K562 (cell line): ENCODE results near the gene XRCC2. TPM values are rescaled to one million over a fixed set of nuclear protein-coding genes. Genes with fewer than 3 reads are reported as not detected.

Source experiments
- ATAC-seq: fragments of 200-7000 bp; cut with Tn5 transposase; 3 replicates; pipeline ENCODE4 v1.9.1; 2020; ENCODE audit warnings: moderate library complexity
- BruUV-seq: library from RNA; stranded (reverse); fragments of 400-500 nt; replicated peaks from 2 replicates; lab custom pipeline; 2021; lab: Mats Ljungman, UMichigan
- CTCF ChIA-PET: fragments of 300-600 bp; formaldehyde crosslinking; extraction: SDS; loops from one replicate; lab custom pipeline; 2021; ENCODE audit warnings: low intra/inter-chr PET ratio; lab: Yijun Ruan, JAX
- POLR2A ChIA-PET: fragments of 300-600, 350-650 bp; sonication (Branson Sonifier 250); formaldehyde crosslinking; extraction: SDS; loops from one replicate; lab custom pipeline; 2021; ENCODE audit warnings: antibody characterized with exemption, inconsistent platforms; lab: Yijun Ruan, JAX
- DNase-seq, 4 experiments: peaks; one replicate each; pipeline versions ENCODE4 v3.0.0 to v3.0.0-alpha.2; 2011 to 2018; ENCODE audit warnings: low spot score in 3 of 4, mixed read lengths in 3 of 4; ENCODE audit errors: extremely low read depth in 1 of 4
- FAIRE-seq: peaks from 2 replicates; lab custom pipeline; 2011; peaks lifted over from hg19 to GRCh38; lab: Jason Lieb, UNC
- H2AFZ ChIP-seq: 2 replicates; pipeline ENCODE4 v1.6.0; 2011; ENCODE audit warnings: low read depth, low read length, control low read depth, inconsistent platforms
- H3K27ac ChIP-seq: fragments of 200-600 bp; 3 replicates; pipeline ENCODE4 v1.8.0; 2011; ENCODE audit warnings: low read depth, mild to moderate bottlenecking, control low read depth, inconsistent platforms, low read length, moderate library complexity, mixed read lengths; ENCODE audit errors: extremely low read depth
- H3K27me3 ChIP-seq, 2 experiments: fragments of 300-600 bp in 1 of 2; 2 replicates in 1 of 2; 3 replicates in 1 of 2; pipeline versions ENCODE4 v1.6.0 to v1.8.0; 2011; ENCODE audit warnings: inconsistent platforms in 2 of 2, low read length in 2 of 2, mild to moderate bottlenecking in 1 of 2, mixed read lengths in 1 of 2, moderate library complexity in 1 of 2; ENCODE audit not compliant: control insufficient read depth in 2 of 2, insufficient read depth in 2 of 2
- H3K36me3 ChIP-seq: fragments of 300-600 bp; 3 replicates; pipeline ENCODE4 v1.8.0; 2011; ENCODE audit warnings: mild to moderate bottlenecking, low read length, inconsistent platforms; ENCODE audit not compliant: control insufficient read depth, insufficient read depth
- H3K4me1 ChIP-seq, 2 experiments: fragments of 200-600 bp in 1 of 2; replicated peaks in 1 of 2; 2 replicates in 1 of 2; 3 replicates in 1 of 2; pipeline versions ENCODE4 v1.5.1 to v1.8.0; 2011; ENCODE audit warnings: inconsistent platforms in 2 of 2, low read length in 2 of 2, mild to moderate bottlenecking in 1 of 2, mixed read lengths in 1 of 2, moderate library complexity in 1 of 2; ENCODE audit not compliant: control insufficient read depth in 2 of 2, insufficient read depth in 2 of 2
- H3K4me2 ChIP-seq: 2 replicates; pipeline ENCODE4 v1.6.1; 2011; ENCODE audit warnings: low read length, control low read depth, inconsistent platforms, mixed read lengths; ENCODE audit not compliant: insufficient read depth
- H3K4me3 ChIP-seq: fragments of 200-600 bp; sonication (generic), shearing (Covaris generic); 2 replicates; pipeline ENCODE4 v1.5.1; 2016; ENCODE audit warnings: control low read depth, inconsistent platforms
- H3K79me2 ChIP-seq: fragments of 200-600 bp; 3 replicates; pipeline ENCODE4 v1.8.0; 2011; ENCODE audit warnings: low read length, inconsistent platforms; ENCODE audit not compliant: control insufficient read depth, insufficient read depth
- H3K9ac ChIP-seq, 2 experiments: 2 replicates each; pipeline versions ENCODE4 v1.6.0 to v1.6.1; 2011; ENCODE audit warnings: low read depth in 2 of 2, low read length in 2 of 2, control low read depth in 1 of 2, inconsistent platforms in 1 of 2, mild to moderate bottlenecking in 1 of 2, mixed read lengths in 1 of 2; ENCODE audit not compliant: insufficient read depth in 1 of 2
- H3K9me1 ChIP-seq: one replicate; pipeline ENCODE4 v1.6.0; 2011; ENCODE audit warnings: inconsistent platforms, mild to moderate bottlenecking, low read length, moderate library complexity; ENCODE audit not compliant: control insufficient read depth, insufficient read depth
- H3K9me3 ChIP-seq: replicated peaks from 2 replicates; pipeline ENCODE4 v1.5.1; 2011; ENCODE audit warnings: low read depth, low read length, inconsistent platforms; ENCODE audit not compliant: control insufficient read depth, insufficient read depth
- H4K20me1 ChIP-seq: replicated peaks from 2 replicates; pipeline ENCODE4 v1.6.1; 2011; ENCODE audit warnings: low read length, inconsistent platforms, mixed read lengths; ENCODE audit not compliant: control insufficient read depth, insufficient read depth
- GTF2F1 ChIP-seq: IDR thresholded peaks from 2 replicates; pipeline ENCODE4 v1.6.1; 2011; ENCODE audit warnings: low read depth, low read length, improper control_type of control experiment
- HDAC1 ChIP-seq, 2 experiments: fragments of 450-650 bp; IDR thresholded peaks; 2 replicates each; pipeline ENCODE4 v1.6.1; 2016 to 2017; ENCODE audit warnings: inconsistent platforms in 1 of 2, mild to moderate bottlenecking in 1 of 2, moderate library complexity in 1 of 2
- RBM22 ChIP-seq: fragments of 200-400 bp; formaldehyde crosslinking; IDR thresholded peaks from 2 replicates; pipeline ENCODE4 v1.6.1; 2018; ENCODE audit warnings: low read length, low read depth; ENCODE audit not compliant: poor library complexity, severe bottlenecking
- SAFB2 ChIP-seq: fragments of 200-400 bp; formaldehyde crosslinking; IDR thresholded peaks from 2 replicates; pipeline ENCODE4 v1.6.1; 2018; ENCODE audit warnings: borderline replicate concordance, low read length, low read depth, moderate library complexity; ENCODE audit not compliant: severe bottlenecking
- TARDBP ChIP-seq: fragments of 450-650 bp; IDR thresholded peaks from 2 replicates; pipeline ENCODE4 v1.6.1; 2016
- TFE3 ChIP-seq: fragments of 450-650 bp; formaldehyde crosslinking; IDR thresholded peaks from 2 replicates; pipeline ENCODE4 v1.4.0; 2020; ENCODE audit warnings: mild to moderate bottlenecking, mixed read lengths
- ZBTB5 ChIP-seq: fragments of 450-650 bp; IDR thresholded peaks from 2 replicates; pipeline ENCODE4 v1.6.1; 2017; ENCODE audit warnings: antibody characterized with exemption
- ZNF212 ChIP-seq: fragments of 450-650 bp; formaldehyde crosslinking; IDR thresholded peaks from 2 replicates; pipeline ENCODE4 v1.4.0; 2020; ENCODE audit warnings: mild to moderate bottlenecking
- ZNF224 ChIP-seq: sonication (generic); formaldehyde crosslinking; IDR thresholded peaks from 2 replicates; pipeline ENCODE4 v1.8.0; 2022; ENCODE audit warnings: mild to moderate bottlenecking, missing genetic modification reagents
- ZNF445 ChIP-seq: fragments of 250-450 bp; sonication (Bioruptor Pico); IDR thresholded peaks from 2 replicates; pipeline ENCODE4 v1.4.0; 2020; ENCODE audit warnings: low read depth, mild to moderate bottlenecking, moderate library complexity
- ZNF511 ChIP-seq: sonication (generic); formaldehyde crosslinking; IDR thresholded peaks from 2 replicates; pipeline ENCODE4 v1.8.0; 2022; ENCODE audit warnings: mild to moderate bottlenecking, missing genetic modification reagents
- ZNF717 ChIP-seq: fragments of 250-450 bp; sonication (Bioruptor Pico); IDR thresholded peaks from 2 replicates; pipeline ENCODE4 v1.5.0; 2021
- WGBS: fragments of 100-300 bp; shearing (Covaris generic); methylation state at CpG from one replicate; pipeline ENCODE4 v1.1.6; 2016; ENCODE audit warnings: low coverage, mixed read lengths; ENCODE audit not compliant: insufficient coverage; ENCODE audit errors: missing lambda C conversion rate; 5-methylcytosine and 5-hydroxymethylcytosine counted together
- in situ Hi-C: fragments of 300-500 bp; cut with MboI; formaldehyde crosslinking; loops from 4 replicates; pipeline ENCODE4 v1.15.0; 2018; ENCODE audit warnings: inconsistent platforms, mixed read lengths
- intact Hi-C: fragments of 100-400 bp; cut with micrococcal nuclease; formaldehyde crosslinking; loops from 2 replicates; pipeline ENCODE4 v1.14.2; 2022
- polyA plus RNA-seq, 8 experiments: library from polyadenylated mRNA; depleted of rRNA in 4 of 8; stranded (reverse) in 5 of 8; unstranded in 3 of 8; fragments of >200 nt; fragmentation: Nextera tagmentation in 2 of 8; fragmentation: Illumina TruSeq in 1 of 8; extraction: Ambion mirVana in 2 of 8; extraction: Trizol in 1 of 8; gene quantifications; 2 replicates each; pipeline versions ENCODE4 v1.2.1 to v1.2.3, GENCODE V29; 2011 to 2014; ENCODE audit warnings: inconsistent platforms in 1 of 8, missing spikeins in 1 of 8
- total RNA-seq, 7 experiments: library from RNA; depleted of rRNA in 6 of 7; stranded (reverse); fragments of >200 nt in 6 of 7; fragmentation: Illumina TruSeq in 2 of 7; extraction: Trizol in 2 of 7; gene quantifications; 2 replicates each; pipeline versions ENCODE4 v1.2.1 to v1.2.3, GENCODE V29; 2011 to 2021; ENCODE audit warnings: low replicate concordance in 1 of 7
- TF ChIP-seq, protein P1 (sequence below): fragments of 150-350 bp; IDR thresholded peaks from 2 replicates; pipeline ENCODE4 v1.6.1; 2014; ENCODE audit warnings: low read depth, mild to moderate bottlenecking, low read length, borderline replicate concordance

The XRCC2 gene
- total and polyA plus RNA-seq, 9 of the 15 experiments (the other 6 are each of a cell fraction or from before 2014, with no cell fraction given): 16.2 to 58.0 (median 39.8) TPM

DNA sequence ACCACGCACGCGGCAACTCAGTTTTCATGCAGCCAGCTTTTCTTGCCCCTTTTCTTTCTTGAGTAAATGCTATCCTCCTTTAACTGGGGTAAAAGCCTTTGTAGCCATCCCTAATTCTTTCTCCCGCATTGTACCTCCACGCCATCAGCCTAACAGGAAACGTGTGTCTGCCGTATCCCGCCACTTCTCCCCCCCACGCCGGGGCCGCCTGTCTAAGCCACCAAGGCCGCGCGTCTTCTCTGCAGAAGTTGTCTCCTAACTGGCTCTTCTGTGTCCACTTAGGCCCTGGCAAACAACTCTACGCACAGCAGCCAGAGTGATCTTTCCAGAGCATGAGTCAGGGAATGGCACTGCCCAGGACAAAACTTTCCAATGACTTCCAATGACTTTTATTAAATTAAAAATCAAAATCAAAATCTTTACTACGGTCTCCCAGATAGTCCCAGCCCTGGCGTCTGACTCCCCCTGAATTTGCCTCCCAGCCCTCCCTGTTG is 74.6 kb downstream of the XRCC2 start:
- Histone ChIP-seq H3K27me3 (peaks cover 30 to 39% of the 10 kb centered on the region in 2 experiments), H3K9me1 (no peaks in the 10 kb centered on the region), H4K20me1 (no peaks in the 10 kb centered on the region), H3K9ac (no peak overlapping the region), H3K36me3 (no peaks in the 10 kb centered on the region), H3K4me2 (no peak overlapping the region), H3K27ac (no peak overlapping the region), H3K9me3 (no peaks in the 10 kb centered on the region; the same call in 1 of the 2 replicates), H3K4me3 (no peak overlapping the region), H3K79me2 (no peaks in the 10 kb centered on the region), H3K4me1 (peaks cover 0 to 5% of the 10 kb centered on the region in 2 experiments; a peak in 3 of 5 replicates), H2AFZ (no peak overlapping the region)
- no TSS peak for BruUV-seq
- in situ Hi-C loops (no loop called here), intact Hi-C loops (no loop called here)
- FAIRE-seq (no peak), DNase-seq (no peak), ATAC-seq (no peak; the same call in 2 of the 3 replicates)
- 35% methylated on average over 17 of the region's 17 CpGs for WGBS
- CTCF ChIA-PET: no interaction called here
- POLR2A ChIA-PET: interaction anchor here (0.8 to 1.0 kb wide), 2 partner anchors 18 to 22 kb away, joined by 3 to 4 read pairs; no protein-coding TSS in a partner anchor
- no peak for TF ChIP-seq GTF2F1
- no peak for TF ChIP-seq SAFB2
- TF ChIP-seq TARDBP: no peak
- TF ChIP-seq, protein P1, sequence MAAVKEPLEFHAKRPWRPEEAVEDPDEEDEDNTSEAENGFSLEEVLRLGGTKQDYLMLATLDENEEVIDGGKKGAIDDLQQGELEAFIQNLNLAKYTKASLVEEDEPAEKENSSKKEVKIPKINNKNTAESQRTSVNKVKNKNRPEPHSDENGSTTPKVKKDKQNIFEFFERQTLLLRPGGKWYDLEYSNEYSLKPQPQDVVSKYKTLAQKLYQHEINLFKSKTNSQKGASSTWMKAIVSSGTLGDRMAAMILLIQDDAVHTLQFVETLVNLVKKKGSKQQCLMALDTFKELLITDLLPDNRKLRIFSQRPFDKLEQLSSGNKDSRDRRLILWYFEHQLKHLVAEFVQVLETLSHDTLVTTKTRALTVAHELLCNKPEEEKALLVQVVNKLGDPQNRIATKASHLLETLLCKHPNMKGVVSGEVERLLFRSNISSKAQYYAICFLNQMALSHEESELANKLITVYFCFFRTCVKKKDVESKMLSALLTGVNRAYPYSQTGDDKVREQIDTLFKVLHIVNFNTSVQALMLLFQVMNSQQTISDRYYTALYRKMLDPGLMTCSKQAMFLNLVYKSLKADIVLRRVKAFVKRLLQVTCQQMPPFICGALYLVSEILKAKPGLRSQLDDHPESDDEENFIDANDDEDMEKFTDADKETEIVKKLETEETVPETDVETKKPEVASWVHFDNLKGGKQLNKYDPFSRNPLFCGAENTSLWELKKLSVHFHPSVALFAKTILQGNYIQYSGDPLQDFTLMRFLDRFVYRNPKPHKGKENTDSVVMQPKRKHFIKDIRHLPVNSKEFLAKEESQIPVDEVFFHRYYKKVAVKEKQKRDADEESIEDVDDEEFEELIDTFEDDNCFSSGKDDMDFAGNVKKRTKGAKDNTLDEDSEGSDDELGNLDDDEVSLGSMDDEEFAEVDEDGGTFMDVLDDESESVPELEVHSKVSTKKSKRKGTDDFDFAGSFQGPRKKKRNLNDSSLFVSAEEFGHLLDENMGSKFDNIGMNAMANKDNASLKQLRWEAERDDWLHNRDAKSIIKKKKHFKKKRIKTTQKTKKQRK: no peak
- no peak for TF ChIP-seq ZNF212 (CRISPR knock-in tag)
- TF ChIP-seq ZNF224 (CRISPR knock-in tag): no peak
- TF ChIP-seq RBM22: no peak
- TF ChIP-seq ZNF511 (CRISPR knock-in tag): no peak
- no peak for TF ChIP-seq TFE3 (CRISPR knock-in tag)
- TF ChIP-seq ZBTB5: no peak
- TF ChIP-seq ZNF717 (CRISPR knock-in tag): no peak
- TF ChIP-seq ZNF445 (CRISPR knock-in tag): no peak
- no peak for TF ChIP-seq HDAC1 (IDR thresholded peaks at IDR 0.05)
